ENCODE data around the gene DDX41.
"Not testable (repeated sequence)": the region's sequence is repeated elsewhere in the genome, so short reads cannot be mapped to it uniquely, and the experiment has no call there.

The DDX41 gene

DNA sequence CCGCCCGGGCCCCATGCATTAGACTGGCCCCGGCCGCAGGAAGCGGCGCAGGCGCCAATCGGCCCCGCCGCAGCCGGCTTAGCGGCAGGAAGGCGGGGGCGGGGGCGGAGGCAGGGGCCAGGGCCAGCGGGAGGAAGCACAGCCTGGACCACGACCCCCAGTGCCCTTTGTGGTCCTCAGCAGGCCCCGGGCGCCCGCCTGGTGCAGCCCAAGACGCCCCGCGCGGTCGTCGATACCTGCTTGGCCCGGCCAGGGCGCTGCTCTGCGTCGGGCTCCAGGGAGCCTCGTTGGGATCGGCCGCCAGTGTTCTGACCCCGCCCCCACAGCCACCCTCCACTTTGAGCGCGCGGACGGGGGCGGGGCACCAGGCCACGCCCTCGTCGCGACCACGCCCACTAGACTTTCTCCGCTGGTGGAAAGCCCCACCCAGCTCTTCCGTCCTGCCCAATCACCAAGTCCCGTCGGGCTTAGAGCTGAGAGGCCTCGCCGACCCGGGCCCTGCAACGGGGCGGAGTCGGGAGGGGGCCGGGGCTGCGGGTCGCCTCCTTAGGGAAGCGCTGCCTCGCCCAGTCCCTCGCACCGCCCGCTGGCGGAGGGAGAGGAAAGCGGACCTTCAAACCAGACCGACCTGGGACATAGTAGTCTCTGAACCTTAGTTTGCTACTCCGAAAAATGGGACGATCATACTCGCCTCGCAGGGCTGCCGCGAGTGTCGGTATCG lies 19.3 kb downstream of the DDX41 start, which contains the start of gene PDLIM7:
PDLIM7 (minus strand) TSS at position 313 of the 721 bp plus-strand sequence. CDS start 1,092 bp downstream, outside the sequence.
- DNase-seq, result peak; percentile 94

DNA sequence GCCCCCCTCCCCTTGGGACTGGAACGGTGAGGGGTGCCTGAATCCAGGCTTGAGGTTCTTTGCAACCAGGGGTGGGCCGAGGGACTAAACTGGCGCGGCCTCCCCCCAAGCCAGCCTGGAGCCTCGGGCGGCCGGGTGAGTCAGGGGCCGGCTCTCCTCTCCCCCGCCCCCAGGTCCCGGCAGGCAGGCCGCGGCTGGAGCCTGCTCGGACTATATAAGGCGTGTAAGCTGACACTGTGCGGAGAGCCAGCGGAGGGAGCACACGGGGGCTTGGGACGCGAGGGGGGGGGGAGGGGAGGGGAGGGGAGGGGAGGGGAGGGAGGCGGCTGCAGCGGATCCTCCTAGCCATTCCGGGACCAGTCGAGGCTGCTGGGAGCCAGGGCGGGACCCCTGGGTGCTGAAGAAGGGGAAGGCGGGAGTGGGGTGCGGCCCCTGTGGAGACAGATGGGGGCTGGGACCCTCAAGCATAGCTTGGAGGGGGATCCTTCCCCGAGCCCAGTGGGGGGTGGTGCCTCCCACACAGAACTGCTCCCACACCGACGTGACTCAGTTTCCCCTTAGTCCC lies 20.0 kb downstream of the DDX41 start:
- no peak for DNase-seq

DNA sequence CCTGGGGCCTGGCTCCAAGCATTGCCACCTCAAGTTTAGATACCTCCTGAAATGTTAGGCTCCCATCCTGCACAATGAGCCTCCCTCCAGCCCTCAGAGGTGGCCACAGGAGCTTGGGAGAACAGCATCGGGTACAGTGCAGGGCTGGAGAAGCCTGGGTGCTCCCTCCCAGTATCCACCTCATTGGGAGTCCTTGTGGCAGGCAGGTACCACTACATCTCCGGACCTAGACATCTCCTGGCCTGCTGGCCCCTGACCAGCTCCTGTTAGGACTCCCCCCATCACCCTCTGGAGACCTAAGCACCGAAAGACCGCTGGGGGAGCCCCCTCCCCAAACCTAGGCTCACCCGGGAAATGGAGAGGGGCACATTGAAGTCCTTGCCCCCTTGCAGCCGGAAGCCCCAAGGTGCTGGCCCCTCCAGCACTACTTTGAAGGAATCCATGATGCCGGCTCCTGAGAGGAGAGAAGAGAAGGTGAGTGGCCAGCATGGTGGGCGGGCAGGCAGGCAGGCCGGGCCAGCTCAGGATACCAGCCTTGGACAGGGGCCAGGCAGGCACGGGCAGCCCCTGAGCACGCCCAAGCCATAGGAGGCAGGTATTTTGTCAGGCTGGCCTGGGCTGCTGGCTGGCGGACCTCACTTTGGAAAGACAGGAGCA lies 20.6 kb downstream of the DDX41 start:
- DNase-seq, result no peak

DNA sequence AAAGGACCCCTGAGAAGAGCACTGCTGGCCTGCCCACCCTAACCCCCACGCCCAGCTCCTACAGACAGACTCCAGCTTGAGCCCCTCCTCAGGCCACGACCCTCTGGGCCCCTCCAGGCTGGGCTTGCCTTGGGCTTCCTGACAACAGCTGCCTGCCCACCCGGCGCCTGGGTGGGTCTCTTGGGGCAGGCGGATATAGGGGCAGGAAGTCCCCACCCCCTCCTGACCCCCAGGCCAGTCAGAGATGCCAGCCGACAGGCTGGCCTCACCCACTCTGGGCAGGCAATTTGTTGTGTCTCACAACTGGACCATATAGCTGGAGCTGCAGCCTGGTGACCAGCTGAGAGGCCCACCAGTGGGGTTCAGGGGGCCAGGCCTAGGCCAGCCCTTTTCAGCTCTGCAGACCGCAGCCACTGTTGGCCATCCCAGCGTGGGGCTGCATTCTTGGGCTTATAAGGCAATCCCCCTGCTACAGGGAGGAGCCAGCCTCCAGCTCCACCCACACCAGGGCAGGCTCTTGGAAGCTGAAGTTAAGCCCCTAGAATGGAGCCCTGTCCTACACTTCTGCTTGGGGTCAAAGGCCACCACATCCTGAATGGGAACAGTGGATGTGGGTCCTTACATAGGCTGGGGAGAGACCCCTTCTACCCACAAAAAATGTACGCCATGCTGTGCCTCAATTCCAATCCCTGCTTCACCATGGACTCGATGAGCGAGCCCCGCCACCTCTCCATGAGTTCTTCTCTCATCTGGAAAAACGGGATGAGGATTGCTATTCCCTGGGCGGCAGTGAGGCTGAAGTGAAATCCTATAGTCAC lies 21.3 kb downstream of the DDX41 start:
- no peak for DNase-seq

DNA sequence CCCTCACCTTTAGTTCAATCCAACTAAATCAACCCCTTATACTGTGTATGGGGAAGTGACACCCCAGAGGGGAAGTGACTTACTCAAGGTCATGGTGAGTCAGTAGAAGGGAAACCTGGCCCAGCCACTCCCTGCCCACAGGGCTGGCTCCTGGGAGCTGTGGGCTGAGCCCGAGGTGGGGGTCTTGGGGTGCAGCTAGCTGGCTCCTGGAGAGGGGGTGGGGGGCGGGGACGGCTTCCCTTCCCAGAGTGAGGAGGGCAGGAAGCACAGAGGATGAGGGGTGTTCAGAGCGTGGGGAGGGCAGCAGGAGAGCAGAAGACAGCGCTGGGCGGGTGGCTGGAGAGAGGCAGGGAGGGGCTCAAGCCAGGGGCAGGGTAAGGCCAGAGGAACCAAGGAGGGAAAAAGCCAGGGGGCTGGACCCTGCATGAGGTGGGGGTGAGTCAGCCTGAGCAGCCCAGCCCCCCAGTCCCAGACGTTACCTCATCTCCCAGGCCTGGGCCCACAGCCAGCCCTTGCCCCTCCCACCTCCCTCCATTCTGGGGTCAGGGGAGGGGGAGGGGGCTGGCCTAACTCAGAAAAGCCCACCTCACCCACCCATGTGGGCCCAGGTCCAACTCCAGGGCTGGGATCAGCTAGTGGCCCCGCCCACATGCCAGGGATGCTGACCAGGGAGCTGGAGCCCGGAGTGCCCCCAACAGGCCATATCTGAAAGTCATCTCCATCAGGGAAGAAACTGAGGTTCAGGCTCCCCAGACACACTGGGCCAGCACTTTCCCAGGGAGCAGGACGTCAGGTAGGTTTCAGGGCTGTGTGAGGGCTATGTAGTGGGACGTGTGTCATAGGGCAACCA lies 22.2 kb downstream of the DDX41 start:
- peak; percentile 40 for DNase-seq

DNA sequence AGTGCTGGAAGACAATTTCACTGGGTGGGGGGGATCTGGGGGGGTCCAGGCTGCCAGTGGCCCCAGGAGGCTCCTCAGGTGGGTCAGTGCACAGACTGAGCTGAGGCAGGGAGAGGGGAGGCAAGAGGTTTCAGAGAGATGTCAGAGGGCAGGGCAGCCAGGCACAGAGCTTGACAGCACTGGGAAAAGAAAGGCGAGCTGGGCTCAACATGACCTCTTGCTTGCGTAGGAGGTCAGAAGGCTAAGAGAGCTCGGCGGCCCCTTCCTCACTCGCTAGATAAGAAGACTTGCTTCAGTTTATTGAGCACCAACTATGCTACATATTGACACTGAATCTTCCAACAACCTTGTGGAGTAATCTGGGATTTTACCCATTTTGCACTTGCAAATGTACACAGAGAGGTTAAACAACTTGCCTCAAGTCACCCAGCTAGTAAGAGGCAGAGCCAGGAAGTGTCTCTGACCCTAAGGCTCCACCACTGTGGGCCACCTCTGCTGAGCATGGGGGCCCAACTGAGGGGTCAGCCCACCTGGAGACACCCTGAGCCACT lies 22.9 kb downstream of the DDX41 start:
- DNase-seq, result no peak

DNA sequence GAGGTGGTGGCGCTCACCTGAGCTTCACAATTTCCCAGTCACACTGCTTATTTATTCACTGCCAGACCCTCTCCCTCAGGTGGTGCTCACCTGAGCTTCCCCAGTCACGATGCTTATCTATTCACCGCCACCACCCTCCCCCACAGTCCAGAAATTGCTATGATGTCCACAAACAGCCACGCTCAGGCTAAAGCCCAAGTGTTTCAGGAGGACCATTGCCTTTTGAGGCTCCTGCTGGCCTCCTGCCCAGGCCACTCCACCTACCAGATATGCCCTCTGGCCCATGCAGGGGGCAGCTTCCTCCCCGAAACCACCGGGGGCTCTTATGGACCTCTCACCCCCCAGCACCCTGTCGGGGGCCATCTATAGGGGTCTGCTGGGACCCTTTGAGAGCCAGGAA lies 23.9 kb downstream of the DDX41 start:
- no peak for DNase-seq

DNA sequence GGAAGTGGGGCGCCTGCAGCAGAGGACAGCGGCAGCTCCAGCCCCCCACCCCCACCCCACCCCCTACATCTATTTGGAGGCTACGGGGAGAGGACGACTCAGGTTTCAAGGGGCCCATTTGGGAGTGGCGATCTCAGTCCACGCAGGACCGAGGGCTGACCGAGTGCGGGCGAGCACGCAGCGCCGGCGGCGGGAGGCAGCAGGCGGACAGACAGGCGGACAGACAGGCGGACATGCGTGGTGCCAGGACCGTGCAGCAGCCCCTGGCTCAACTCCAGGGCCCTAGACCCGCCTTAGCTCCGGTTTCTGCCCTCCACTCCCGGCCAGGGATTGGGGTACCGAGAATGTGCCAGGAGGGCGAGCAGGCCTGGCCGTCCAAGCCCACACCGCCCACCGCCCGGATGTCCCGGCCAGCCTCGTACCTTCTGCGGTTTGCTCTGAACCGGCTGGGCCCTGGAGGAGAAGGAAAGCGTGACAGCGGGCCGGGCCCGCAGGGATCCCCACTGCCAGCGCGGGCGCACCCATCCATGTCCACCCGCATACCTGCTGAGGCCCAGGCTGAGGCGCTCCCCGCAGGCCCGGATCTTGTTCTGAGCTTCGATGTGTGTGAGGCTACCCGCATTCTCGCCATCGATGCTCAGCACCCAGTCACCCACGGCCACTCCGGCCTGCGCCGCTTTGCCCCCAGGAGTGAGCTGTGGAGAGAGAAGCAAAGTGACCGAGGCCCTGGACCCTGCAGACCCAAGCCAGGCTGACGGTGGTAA lies 24.6 kb downstream of the DDX41 start:
- DNase-seq, result no peak

DNA sequence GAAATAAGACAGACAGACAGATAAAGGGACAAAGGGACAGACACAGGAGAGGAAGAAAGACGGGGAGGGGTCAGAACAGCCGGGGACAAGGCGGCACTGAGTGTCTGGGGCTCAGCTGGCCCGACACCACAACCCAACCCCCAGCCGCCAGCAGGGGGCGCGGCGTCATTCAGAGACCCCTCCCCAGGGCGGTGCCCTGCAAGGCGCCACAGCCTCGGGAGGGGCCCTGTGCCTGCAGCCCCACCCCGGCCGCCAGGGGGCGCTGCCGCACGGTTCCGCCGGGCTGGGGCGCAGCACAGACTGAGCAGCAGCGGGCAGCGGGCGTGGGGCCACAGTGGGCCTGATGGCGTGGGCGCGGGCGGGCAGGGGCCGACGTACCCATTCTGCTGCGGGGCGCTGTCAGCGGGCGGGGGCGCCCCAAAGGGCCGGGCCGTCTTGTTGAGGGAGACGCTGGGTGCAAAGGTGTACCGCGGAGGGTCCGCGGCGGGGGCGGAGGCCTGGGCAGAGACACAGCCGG lies 25.3 kb downstream of the DDX41 start:
- DNase-seq, result peak; percentile 52

DNA sequence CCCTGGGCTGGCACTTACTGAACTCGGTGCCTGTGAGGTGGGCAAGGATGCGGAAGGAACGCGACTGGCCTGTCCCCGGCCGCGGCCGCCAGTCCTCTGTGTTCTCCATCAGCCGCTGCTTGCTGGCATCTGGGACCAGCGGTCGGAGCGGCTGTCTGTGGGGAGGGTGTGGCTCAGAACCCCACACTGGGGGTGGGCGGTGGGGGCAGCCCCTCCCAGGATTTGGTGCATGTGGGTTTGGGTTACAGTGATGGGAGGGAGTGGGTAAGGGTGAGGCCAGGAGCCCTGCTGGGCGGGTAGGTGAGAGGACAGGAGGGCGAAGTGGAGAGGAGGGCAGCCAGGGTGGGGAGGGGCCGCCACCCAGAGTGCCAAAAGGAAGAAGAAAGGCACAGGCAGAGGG lies 25.8 kb downstream of the DDX41 start:
- no peak for DNase-seq

DNA sequence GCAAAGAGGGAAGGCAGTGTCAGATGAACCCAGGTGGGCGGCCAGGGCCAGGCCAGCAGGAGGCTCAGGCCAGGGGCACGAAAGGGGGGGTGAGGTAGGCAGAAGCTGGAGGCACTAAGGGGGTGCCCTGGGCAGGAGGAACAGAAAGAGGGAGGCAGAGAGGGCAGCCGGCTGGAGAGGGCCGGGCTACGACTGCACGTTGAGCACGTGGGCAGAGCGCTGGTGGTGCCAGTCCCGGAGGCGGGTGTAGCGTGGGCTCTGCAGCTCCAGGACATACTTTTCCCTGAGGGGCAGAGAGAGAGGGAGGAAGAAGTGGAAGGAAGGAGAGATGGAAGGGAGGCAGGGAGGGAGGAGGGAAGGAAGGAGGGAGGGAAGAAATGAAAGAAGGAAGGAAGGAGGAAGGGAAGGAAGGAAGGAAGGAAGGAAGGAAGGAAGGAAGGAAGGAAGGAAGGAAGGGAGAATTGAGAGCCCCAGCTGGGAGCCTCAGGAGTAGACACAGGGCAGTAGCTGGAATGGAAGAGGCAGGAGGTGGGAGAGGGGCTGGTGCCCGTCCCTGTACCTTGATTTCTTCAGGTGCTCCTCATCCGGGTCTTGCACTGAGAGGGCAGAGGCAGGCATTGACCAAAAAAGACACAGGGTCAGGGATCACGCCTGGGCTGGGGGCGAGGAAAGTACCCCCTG lies 26.3 kb downstream of the DDX41 start:
- no peak for DNase-seq

DNA sequence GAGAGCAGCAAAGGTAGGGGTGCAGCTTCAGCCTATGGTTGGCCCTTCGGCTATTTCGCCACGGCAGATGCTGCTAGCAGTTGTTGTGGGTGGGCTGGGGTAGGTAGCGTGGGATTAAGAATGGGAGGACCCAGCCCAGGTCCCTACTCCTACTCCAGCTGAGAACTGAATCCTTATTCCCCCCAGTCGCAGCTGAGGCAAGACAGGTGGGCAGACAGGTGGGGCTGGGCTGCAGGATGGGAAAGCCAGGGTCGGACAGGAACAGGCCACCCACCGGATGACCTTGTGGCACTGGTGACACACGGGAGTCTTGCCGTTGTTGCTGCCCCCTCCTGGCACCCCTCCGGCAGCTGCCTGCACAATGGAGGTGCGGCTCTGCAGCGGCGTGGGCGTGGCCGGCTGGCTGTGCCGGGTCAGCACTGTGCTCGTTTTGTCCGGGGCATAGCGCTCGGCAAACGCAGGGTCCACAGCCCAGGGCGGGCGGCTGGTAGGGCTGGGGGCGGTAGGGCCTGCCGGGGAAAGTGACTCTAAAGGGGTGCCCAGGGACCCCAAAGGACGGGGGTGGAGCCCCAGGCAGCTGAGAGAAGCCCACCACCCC lies 27.5 kb downstream of the DDX41 start:
- no peak for DNase-seq

DNA sequence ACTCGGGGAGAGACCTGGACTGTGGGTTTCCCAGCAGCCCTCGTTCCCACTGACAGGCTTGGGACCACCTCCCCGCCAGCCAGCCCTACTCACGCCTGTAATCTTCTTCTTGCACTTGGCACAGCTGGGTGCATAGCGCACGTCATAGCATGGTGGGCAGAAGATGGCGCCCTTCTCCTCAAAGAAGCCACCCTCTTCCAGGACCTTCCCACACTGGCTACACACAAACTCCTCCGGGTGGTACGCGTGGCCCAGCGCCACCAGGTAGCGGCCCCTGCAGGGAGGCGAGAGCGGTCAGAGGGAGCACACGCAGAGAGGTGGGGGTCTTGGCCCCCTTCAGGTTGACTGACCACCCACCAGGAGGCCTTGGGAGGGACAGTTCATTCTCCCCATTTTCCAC lies 28.8 kb downstream of the DDX41 start:
- no peak for DNase-seq

DNA sequence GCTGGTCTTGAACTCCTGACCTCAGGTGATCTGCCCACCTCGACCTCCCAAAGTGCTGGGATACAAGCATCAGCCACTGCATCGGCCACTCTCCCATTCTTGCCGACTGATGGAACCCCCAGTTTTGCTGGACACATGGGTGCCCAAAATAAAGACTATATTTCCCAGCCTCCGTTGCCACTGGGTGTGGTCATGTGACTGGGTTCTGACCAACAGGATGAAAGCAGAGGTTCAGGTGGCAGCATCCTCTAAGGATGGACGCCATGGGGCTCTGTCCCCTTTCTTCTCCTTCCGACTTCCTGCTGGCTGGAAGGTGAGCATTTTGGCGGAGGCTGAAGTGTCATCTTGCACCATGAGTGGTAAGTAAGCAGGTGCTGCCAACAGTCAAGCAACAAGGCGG lies 29.6 kb downstream of the DDX41 start:
- no peak for DNase-seq

DNA sequence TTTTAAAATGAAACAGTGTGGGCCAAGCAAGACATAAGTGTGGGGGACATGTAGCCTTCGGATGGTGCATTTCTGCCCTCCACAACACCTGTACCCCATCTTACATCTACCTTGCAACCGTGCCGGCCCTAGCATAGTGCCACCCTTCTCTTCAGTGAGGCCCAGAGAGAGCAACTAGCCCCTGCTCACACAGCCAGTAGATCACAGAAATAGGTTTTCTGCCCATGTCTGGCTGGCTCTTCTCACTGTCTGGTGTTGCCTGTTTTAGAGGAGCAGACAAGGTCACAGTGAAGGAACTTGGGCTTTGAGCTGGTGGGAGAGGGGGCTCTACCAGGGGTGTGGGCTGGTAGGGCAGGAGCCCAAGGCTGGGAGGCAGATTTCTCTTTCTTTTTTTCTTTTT lies 30.5 kb downstream of the DDX41 start:
- DNase-seq, result no peak

DNA sequence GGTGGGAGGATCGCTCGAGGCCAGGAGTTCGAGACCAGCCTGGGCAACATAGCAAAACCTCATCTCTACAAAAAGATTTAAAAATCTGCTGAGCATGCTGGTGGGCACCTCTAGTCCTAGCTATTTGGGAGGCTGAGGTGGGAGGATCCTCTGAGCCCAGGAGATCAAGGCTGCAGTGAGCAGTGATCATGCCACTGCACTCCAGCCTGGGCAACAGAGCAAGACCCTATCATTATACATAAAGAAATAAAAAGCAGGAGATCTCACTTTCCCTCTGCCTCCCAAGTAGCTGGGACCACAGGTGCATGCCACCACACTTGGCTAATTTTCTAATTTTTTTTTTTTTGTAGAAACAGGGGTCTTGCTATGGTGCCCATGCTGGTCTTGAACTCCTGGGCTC lies 31.0 kb downstream of the DDX41 start:
- DNase-seq, result not testable (repeated sequence)

DNA sequence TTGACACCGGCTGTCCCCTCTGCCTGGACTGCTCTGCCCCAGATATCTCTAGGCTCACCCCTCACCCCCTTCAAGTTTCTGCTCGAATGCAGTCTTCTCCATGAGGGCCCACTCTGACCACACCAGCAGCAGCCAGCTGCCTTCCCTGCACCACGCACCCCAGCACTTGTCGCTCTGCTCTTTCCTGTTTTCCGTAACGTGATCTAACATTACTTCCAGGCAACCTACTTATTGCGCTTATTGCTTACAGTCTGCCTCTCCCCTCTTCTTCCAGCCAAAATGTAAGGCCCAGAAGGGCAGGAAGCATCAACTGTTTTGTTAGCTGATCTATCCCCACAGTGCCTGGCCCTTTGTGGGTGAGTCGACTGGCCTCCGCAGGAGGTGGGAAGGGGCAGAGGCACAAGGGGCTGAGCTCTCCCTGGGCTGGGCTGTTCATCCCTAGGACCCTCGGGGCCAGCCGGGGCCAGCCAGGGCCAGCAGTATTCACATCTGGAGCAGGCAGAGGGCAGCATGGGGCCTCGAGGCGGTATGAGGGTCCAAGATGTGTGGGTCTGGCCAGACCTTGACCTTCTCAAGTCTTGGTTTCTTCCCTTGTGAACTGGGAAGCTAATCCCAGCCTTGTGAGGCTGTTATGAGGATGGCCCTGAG lies 31.7 kb downstream of the DDX41 start:
- DNase-seq, result no peak

DNA sequence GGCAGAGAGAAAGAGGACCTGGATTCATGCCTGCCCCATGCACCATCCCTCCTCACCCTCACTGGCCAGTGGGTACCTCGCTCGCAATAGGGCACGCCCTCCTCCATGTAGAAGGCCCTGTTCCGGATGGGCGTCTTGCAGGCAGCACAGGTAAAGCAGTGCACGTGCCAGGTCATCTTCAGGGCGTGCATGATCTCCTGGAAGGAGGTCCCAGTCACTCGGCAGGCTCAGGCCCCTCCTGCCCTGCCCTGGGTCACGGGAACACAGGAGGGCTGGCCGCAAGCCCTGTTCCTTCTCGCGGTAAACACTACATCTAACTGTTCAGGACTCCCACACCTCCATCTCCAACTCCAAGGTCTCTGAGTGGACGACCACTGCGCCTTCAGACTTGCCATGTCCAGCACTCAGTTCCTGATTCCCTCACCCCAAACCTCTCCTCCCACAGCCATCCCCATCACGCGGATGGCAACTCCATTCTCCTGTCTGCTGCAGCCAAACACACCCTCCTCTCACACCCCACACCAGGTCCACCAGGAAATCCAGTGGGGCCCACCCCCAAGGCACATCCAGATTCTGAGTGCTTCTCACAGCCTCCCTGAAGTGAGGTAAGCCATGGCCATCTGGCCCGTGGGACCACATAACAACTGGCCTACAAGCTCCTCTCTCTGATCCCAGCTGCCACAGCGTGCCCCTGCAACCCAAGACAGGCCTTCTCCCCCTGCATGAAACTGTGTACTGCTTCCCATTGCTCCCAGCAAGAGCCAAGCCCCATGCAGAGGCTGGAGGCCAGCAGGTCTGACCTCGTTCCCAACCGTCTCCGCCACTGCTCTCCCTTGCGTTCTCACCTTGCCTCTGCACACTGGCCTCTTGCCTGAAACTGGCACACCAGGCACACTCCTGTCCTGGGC lies 32.5 kb downstream of the DDX41 start:
- DNase-seq, result no peak

Data from stimulated activated CD4-positive, alpha-beta T cell treated with anti-CD3 and anti-CD28 coated beads, Interleukin-1b, Interleukin-23, amount 100 ng/mL, for 48 hours (primary cell).